ENCODE results near the gene LRRC7. TPM values are rescaled to one million over a fixed set of nuclear protein-coding genes. Genes with fewer than 3 reads are reported as not detected.

The LRRC7 gene
- total and polyA plus RNA-seq, 4 donors, result 6.1 TPM; not detected in 3

DNA sequence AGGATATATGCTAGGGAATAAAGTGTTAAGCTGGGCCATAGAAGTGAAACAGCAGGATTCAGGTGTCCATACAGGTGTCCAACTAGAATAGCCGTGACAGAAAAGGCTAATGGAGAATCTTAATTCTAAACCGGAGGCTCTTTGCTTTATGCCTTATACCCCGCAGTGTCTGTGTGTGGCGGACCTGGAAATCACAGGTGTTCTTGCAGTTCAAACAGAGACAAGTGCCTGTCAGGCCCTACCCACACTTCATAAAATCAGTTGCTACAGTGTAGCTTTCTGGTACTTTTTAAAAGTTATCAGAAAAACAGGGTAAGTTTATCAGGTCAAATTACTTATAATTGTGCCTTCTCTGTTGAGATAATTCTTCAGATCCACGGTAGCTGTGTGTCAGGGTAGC, 293.9 kb downstream of the LRRC7 start:
- 66 to 79% methylated on average over 5 of the region's 5 CpGs for WGBS, 2 donors
- ATAC-seq (ENCODE audit: insufficient read depth, low FRiP score), result no peak
- no peaks in the 10 kb centered on the region for H3K9me3 ChIP-seq (ENCODE audit: control insufficient read depth in 4 of 4, insufficient read depth in 3 of 4, low read length in 3 of 4)

DNA sequence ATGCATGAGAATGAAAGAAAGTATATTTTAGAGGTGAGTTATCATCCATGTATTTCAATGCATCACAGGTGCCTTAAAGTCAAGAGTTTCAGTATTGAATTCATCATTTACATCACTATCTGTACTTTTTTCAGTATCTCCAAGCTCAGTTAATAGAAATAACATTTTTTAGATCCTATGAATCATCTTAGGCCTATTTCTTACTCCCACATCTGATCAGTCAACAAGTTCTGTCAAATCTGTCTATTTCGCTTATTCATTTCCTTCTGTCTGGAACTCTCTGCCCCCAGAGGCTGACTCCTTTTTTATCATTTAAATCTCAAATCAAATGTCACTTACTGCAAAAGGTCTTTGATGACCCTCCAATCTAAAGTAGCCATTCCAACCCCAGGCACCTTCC, 295.2 kb downstream of the LRRC7 start:
- no peak overlapping the region for H3K9ac ChIP-seq (ENCODE audit: insufficient read depth in 1 of 2, low read length in 2 of 2)
- H3K36me3 ChIP-seq (ENCODE audit: control insufficient read depth in 4 of 4, insufficient read depth in 4 of 4, low read length in 4 of 4), result no peaks in the 10 kb centered on the region
- peaks cover 0 to 3% (median 0%) of the 10 kb centered on the region in 4 donors for H3K9me3 ChIP-seq (ENCODE audit: control insufficient read depth in 4 of 4, insufficient read depth in 3 of 4, low read length in 3 of 4)
- DNase-seq (no peak), ATAC-seq (ENCODE audit: insufficient read depth, low FRiP score) (no peak)
- WGBS, 2 donors, result 74 to 85% methylated on average over 1 of the region's 1 CpG
- H3K4me3 ChIP-seq, result no peak overlapping the region
- TF ChIP-seq, protein P1, sequence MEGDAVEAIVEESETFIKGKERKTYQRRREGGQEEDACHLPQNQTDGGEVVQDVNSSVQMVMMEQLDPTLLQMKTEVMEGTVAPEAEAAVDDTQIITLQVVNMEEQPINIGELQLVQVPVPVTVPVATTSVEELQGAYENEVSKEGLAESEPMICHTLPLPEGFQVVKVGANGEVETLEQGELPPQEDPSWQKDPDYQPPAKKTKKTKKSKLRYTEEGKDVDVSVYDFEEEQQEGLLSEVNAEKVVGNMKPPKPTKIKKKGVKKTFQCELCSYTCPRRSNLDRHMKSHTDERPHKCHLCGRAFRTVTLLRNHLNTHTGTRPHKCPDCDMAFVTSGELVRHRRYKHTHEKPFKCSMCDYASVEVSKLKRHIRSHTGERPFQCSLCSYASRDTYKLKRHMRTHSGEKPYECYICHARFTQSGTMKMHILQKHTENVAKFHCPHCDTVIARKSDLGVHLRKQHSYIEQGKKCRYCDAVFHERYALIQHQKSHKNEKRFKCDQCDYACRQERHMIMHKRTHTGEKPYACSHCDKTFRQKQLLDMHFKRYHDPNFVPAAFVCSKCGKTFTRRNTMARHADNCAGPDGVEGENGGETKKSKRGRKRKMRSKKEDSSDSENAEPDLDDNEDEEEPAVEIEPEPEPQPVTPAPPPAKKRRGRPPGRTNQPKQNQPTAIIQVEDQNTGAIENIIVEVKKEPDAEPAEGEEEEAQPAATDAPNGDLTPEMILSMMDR (IDR thresholded peaks at IDR 0.05; ENCODE audit: control extremely low read depth, extremely low read depth), result no peak
- no peak overlapping the region for H3K27ac ChIP-seq (ENCODE audit: low read depth in 1 of 2, low read length in 1 of 2)
- H3K4me1 ChIP-seq (ENCODE audit: control insufficient read depth in 5 of 5, insufficient read depth in 5 of 5, low read length in 5 of 5), result no peaks in the 10 kb centered on the region
- no peaks in the 10 kb centered on the region for H3K27me3 ChIP-seq (ENCODE audit: control insufficient read depth in 3 of 3, insufficient read depth in 3 of 3, low read length in 2 of 3)

More for the DNA sequence above, 293.9 kb downstream of the LRRC7 start:
- Histone ChIP-seq H3K27me3 (ENCODE audit: control insufficient read depth in 3 of 3, insufficient read depth in 3 of 3, low read length in 2 of 3) (no peaks in the 10 kb centered on the region), H3K36me3 (ENCODE audit: control insufficient read depth in 4 of 4, insufficient read depth in 4 of 4, low read length in 4 of 4) (no peaks in the 10 kb centered on the region), H3K4me3 (no peak overlapping the region), H3K9ac (ENCODE audit: insufficient read depth in 1 of 2, low read length in 2 of 2) (no peak overlapping the region), H3K27ac (ENCODE audit: low read depth in 1 of 2, low read length in 1 of 2) (no peak overlapping the region), H3K4me1 (ENCODE audit: control insufficient read depth in 5 of 5, insufficient read depth in 5 of 5, low read length in 5 of 5) (no peaks in the 10 kb centered on the region)
- DNase-seq, result no peak
- TF ChIP-seq, protein P1 (IDR thresholded peaks at IDR 0.05; ENCODE audit: control extremely low read depth, extremely low read depth), result no peak

GRCh38 chr1:69863704-69864103, 296.0 kb downstream of the LRRC7 start:
- H3K9ac ChIP-seq (ENCODE audit: insufficient read depth in 1 of 2, low read length in 2 of 2), result no peak overlapping the region
- no peak overlapping the region for H3K4me3 ChIP-seq
- H3K27ac ChIP-seq (ENCODE audit: low read depth in 1 of 2, low read length in 1 of 2), result no peak overlapping the region
- DNase-seq, result no peak
- ATAC-seq (ENCODE audit: insufficient read depth, low FRiP score), result no peak
- no peaks in the 10 kb centered on the region for H3K27me3 ChIP-seq (ENCODE audit: control insufficient read depth in 3 of 3, insufficient read depth in 3 of 3, low read length in 2 of 3)
- TF ChIP-seq, protein P1 (IDR thresholded peaks at IDR 0.05; ENCODE audit: control extremely low read depth, extremely low read depth), result no peak
- 79 to 84% methylated on average over 1 of the region's 1 CpG for WGBS, 2 donors
- no peaks in the 10 kb centered on the region for H3K4me1 ChIP-seq (ENCODE audit: control insufficient read depth in 5 of 5, insufficient read depth in 5 of 5, low read length in 5 of 5)
- no peaks in the 10 kb centered on the region for H3K36me3 ChIP-seq (ENCODE audit: control insufficient read depth in 4 of 4, insufficient read depth in 4 of 4, low read length in 4 of 4)
- peaks cover 0 to 3% (median 0%) of the 10 kb centered on the region in 4 donors for H3K9me3 ChIP-seq (ENCODE audit: control insufficient read depth in 4 of 4, insufficient read depth in 3 of 4, low read length in 3 of 4)

- peaks cover 0 to 6% (median 0%) of the 10 kb centered on the region in 5 donors for H3K4me1 ChIP-seq (ENCODE audit: control insufficient read depth in 5 of 5, insufficient read depth in 5 of 5, low read length in 5 of 5)
- H3K9ac ChIP-seq (ENCODE audit: insufficient read depth in 1 of 2, low read length in 2 of 2), result no peak overlapping the region
- ATAC-seq (ENCODE audit: insufficient read depth, low FRiP score), result no peak
- TF ChIP-seq, protein P1 (IDR thresholded peaks at IDR 0.05; ENCODE audit: control extremely low read depth, extremely low read depth), result no peak
- H3K27ac ChIP-seq (ENCODE audit: low read depth in 1 of 2, low read length in 1 of 2), result no peak overlapping the region
- H3K9me3 ChIP-seq (ENCODE audit: control insufficient read depth in 4 of 4, insufficient read depth in 3 of 4, low read length in 3 of 4), result peaks cover 0 to 3% (median 0%) of the 10 kb centered on the region in 4 donors
- H3K36me3 ChIP-seq (ENCODE audit: control insufficient read depth in 4 of 4, insufficient read depth in 4 of 4, low read length in 4 of 4), result no peaks in the 10 kb centered on the region
- no peak overlapping the region for H3K4me3 ChIP-seq
- H3K27me3 ChIP-seq (ENCODE audit: control insufficient read depth in 3 of 3, insufficient read depth in 3 of 3, low read length in 2 of 3), result no peaks in the 10 kb centered on the region
- peak in 2 of 3 donors; percentile 31 to 32 for DNase-seq
- WGBS, 2 donors, result 44 to 56% methylated on average over 3 of the region's 3 CpGs
These were observed 303.7 kb downstream of the LRRC7 start for GRCh38 chr1:69871412-69871811.

Data from lung (tissue), 12 donors.